ENCODE data around the gene EFNB3. TPM values are rescaled to one million over a fixed set of nuclear protein-coding genes. Genes with fewer than 3 reads are reported as not detected.

EFNB3 gene
- total and polyA plus RNA-seq, 2 of the 8 experiments (the other 6 are each of a cell fraction or from before 2014, with no cell fraction given) = 15.0 to 27.3 TPM

DNA sequence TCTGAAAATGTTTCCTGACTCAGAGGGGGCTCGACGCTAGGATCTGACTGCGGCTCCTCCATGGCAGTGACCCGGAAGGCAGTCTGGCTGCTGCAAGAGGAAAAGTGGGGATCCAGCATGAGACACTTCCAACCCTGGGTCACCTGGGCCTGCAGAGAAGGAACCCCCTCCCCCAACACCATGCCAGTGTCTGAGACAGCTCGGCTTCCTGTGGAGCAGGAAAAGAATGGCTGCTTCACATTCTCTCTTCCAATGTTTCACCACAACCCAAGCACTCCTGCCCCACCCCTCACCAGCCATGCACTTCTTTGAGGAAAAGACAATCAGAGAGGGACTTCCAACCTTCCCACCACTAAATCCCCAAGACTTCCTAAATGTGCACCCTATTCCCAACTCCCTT lies 28.5 kb upstream of the EFNB3 start:
- Histone ChIP-seq H2BK15ac (ENCODE audit: low read length) (no peak overlapping the region), H2BK20ac (ENCODE audit: low read length) (0 out of 2 replicates have a peak overlapping the region, but pooled peaks have one; percentile 1), H3K4me2 (ENCODE audit: insufficient read depth in 1 of 2, low read depth in 2 of 2, low read length in 2 of 2) (peak overlapping the region; percentile 47 to 57), H2BK5ac (ENCODE audit: low read depth, low read length) (peak overlapping the region; percentile 40; the same call in 1 of the 2 replicates), H4K20me1 (replicated peaks in 1 of 2; ENCODE audit: control insufficient read depth in 1 of 2, insufficient read depth in 2 of 2, low read length in 2 of 2) (peaks cover 4 to 5% of the 10 kb centered on the region in 2 experiments), H2AFZ (ENCODE audit: low read length) (no peak overlapping the region), H3K27me3 (replicated peaks in 1 of 4; ENCODE audit: control insufficient read depth in 3 of 4, extremely low read depth in 1 of 4, insufficient read depth in 3 of 4, low read length in 3 of 4) (no peaks in the 10 kb centered on the region), H3K23ac (ENCODE audit: insufficient read length) (no peak overlapping the region), H2AK5ac (ENCODE audit: low read depth, low read length) (no peak overlapping the region), H3K56ac (replicated peaks; ENCODE audit: insufficient read length, low read depth, low read length) (no peak overlapping the region), H3K36me3 (ENCODE audit: control insufficient read depth in 2 of 4, insufficient read depth in 4 of 4, low read length in 3 of 4) (peaks cover 24 to 44% (median 37%) of the 10 kb centered on the region in 4 experiments), H3K4ac (replicated peaks; ENCODE audit: insufficient read length, low read depth, low read length) (no peak overlapping the region), H3K9me3 (ENCODE audit: insufficient read depth in 2 of 2, low read depth in 1 of 2, low read length in 1 of 2) (peaks cover 5 to 13% of the 10 kb centered on the region in 2 experiments; a peak in 2 of 4 replicates), H3K4me3 (ENCODE audit: extremely low read depth in 1 of 4, insufficient read depth in 2 of 4, low read depth in 3 of 4, low read length in 4 of 4) (peak overlapping the region in 2 of 4 experiments; percentile 15 to 16; a peak in 2 of 8 replicates), H3K18ac (ENCODE audit: extremely low read depth, low read length) (no peak overlapping the region), H2BK12ac (ENCODE audit: low read depth, low read length) (no peak overlapping the region; the same call in 1 of the 2 replicates), H3K4me1 (replicated peaks in 1 of 4; ENCODE audit: control insufficient read depth in 3 of 4, insufficient read depth in 4 of 4, low read length in 3 of 4) (peaks cover 5 to 18% (median 12%) of the 10 kb centered on the region in 4 experiments), H3K9ac (replicated peaks in 1 of 4; ENCODE audit: extremely low read depth in 1 of 4, low read depth in 3 of 4, low read length in 3 of 4) (no peak overlapping the region), H3K23me2 (ENCODE audit: low read depth, low read length) (no peaks in the 10 kb centered on the region), H3K79me1 (ENCODE audit: low read depth, low read length) (peaks cover 3% of the 10 kb centered on the region; the same call in 1 of the 2 replicates), H3K79me2 (ENCODE audit: control insufficient read depth in 1 of 2, insufficient read depth in 2 of 2, low read length in 2 of 2) (peaks cover 0 to 25% of the 10 kb centered on the region in 2 experiments; a peak in 2 of 4 replicates), H4K8ac (ENCODE audit: extremely low read depth, insufficient read depth, low read length) (no peak overlapping the region), H3K14ac (ENCODE audit: insufficient read length) (no peak overlapping the region), H2BK120ac (replicated peaks; ENCODE audit: low read depth, low read length) (no peak overlapping the region), H4K5ac (ENCODE audit: insufficient read length, low read depth, low read length) (no peak overlapping the region), H3K27ac (ENCODE audit: low read depth, low read length) (no peak overlapping the region; the same call in 1 of the 2 replicates), H4K91ac (replicated peaks; ENCODE audit: insufficient read length, low read length) (no peak overlapping the region)
- ChIA-PET CTCF (ENCODE audit: partially characterized antibody) (interaction anchor here (0.6 to 15.7 kb wide), 6 partner anchors 9 to 87 kb away, joined by 4 to 332 read pairs (median 68); partner anchors contain the start of genes SHBG, SOX15, TP53 and WRAP53), POLR2A (ENCODE audit: partially characterized antibody) (interaction anchor here (0.6 to 79.4 kb wide), 8 partner anchors 10 to 165 kb away, joined by 3 to 2272 read pairs (median 8); partner anchors contain the start of genes ATP1B2, CD68, FXR2 and MPDU1)
- 81% methylated on average over 5 of the region's 5 CpGs; no CpG with 5 or more reads in 1 of the 2 experiments for WGBS, 2 experiments (ENCODE audit: extremely low coverage in 1 of 2, insufficient coverage in 1 of 2, insufficient read length in 1 of 2, insufficient replicate concordance in 2 of 2, low coverage in 1 of 2, low lambda C conversion rate in 2 of 2, missing lambda C conversion rate in 1 of 2)
- DNase-seq (ENCODE audit: low read depth in 1 of 2, low spot score in 2 of 2) (no peak), FAIRE-seq (peak; percentile 32)
- no peak for TF ChIP-seq SRF (IDR thresholded peaks at IDR 0.05; ENCODE audit: low read depth, low read length)
- TF ChIP-seq, protein P1, sequence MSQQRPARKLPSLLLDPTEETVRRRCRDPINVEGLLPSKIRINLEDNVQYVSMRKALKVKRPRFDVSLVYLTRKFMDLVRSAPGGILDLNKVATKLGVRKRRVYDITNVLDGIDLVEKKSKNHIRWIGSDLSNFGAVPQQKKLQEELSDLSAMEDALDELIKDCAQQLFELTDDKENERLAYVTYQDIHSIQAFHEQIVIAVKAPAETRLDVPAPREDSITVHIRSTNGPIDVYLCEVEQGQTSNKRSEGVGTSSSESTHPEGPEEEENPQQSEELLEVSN (IDR thresholded peaks at IDR 0.05) = no peak
- TF ChIP-seq CTBP2 (IDR thresholded peaks at IDR 0.05; ENCODE audit: borderline replicate concordance, insufficient read depth, insufficient read length, low read length) = no peak
- no peak for TF ChIP-seq GTF2F1 (IDR thresholded peaks at IDR 0.05; ENCODE audit: borderline replicate concordance, low read depth, low read length)
- TF ChIP-seq, protein P2, sequence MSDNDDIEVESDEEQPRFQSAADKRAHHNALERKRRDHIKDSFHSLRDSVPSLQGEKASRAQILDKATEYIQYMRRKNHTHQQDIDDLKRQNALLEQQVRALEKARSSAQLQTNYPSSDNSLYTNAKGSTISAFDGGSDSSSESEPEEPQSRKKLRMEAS (IDR thresholded peaks at IDR 0.05) = peak; percentile 49
- no peak for TF ChIP-seq EP300 (IDR thresholded peaks at IDR 0.05; ENCODE audit: borderline replicate concordance in 1 of 2, low read depth in 2 of 2, low read length in 2 of 2)
- no peak for TF ChIP-seq CHD1 (IDR thresholded peaks at IDR 0.05; ENCODE audit: low read depth, low read length)
- TF ChIP-seq BACH1 (IDR thresholded peaks at IDR 0.05; ENCODE audit: low read length) = no peak
- no peak for TF ChIP-seq ZNF274 (IDR thresholded peaks at IDR 0.05; ENCODE audit: borderline replicate concordance, extremely low read depth, low read length)
- no peak for TF ChIP-seq RBBP5 (IDR thresholded peaks at IDR 0.05; ENCODE audit: borderline replicate concordance, low read depth, low read length)
- TF ChIP-seq SIN3A (conservative IDR thresholded peaks at IDR 0.05 in 1 of 2, IDR thresholded peaks at IDR 0.05 in 1 of 2; ENCODE audit: low read depth in 1 of 2, low read length in 2 of 2) = 0 out of 4 replicates have a peak, but pooled peaks of 1 of the 2 experiments have one; percentile 50

Measured in H1 (cell line).